Type B pancreatic cell (in vitro differentiated cells): ENCODE results near the gene LRRC14B. TPM values are rescaled to one million over a fixed set of nuclear protein-coding genes. Genes with fewer than 3 reads are reported as not detected.
A peak's percentile ranks its signal among the peaks of the same experiment; 100 is the strongest.

Experiments
- DNase-seq: peaks from one replicate; pipeline ENCODE4 v3.0.0; 2021; ENCODE audit warnings: mixed read lengths; ENCODE audit not compliant: unreplicated experiment; ENCODE audit errors: extremely low spot score
- H3K27ac Mint-ChIP-seq: 2 replicates; pipeline ENCODE4 v1.8.0; 2021; ENCODE audit warnings: mild to moderate bottlenecking, mixed read lengths
- H3K27me3 Mint-ChIP-seq: 2 replicates; pipeline ENCODE4 v1.8.0; 2021; ENCODE audit warnings: mixed read lengths
- H3K36me3 Mint-ChIP-seq: 2 replicates; pipeline ENCODE4 v1.8.0; 2021; ENCODE audit warnings: mixed read lengths
- H3K4me1 Mint-ChIP-seq: one replicate; pipeline ENCODE4 v1.8.0; 2021; ENCODE audit warnings: mixed read lengths; ENCODE audit not compliant: unreplicated experiment
- H3K4me3 Mint-ChIP-seq: 2 replicates; pipeline ENCODE4 v1.8.0; 2021; ENCODE audit warnings: mild to moderate bottlenecking, mixed read lengths
- H3K9me3 Mint-ChIP-seq: 2 replicates; pipeline ENCODE4 v1.8.0; 2021; ENCODE audit warnings: mixed read lengths
- total RNA-seq: library from RNA; stranded (reverse); gene quantifications from 2 replicates; pipeline ENCODE4 v1.2.1, GENCODE V29; 2021; ENCODE audit warnings: low replicate concordance
- TF ChIP-seq, protein P1 (sequence below): fragments of 200-600 bp; sonication (generic); conservative IDR thresholded peaks from 2 replicates; pipeline ENCODE4 v1.5.0; 2021; ENCODE audit warnings: antibody characterized with exemption, mild to moderate bottlenecking

The LRRC14B gene
- total RNA-seq, 1 donor from 2014 or later = not detected

DNA sequence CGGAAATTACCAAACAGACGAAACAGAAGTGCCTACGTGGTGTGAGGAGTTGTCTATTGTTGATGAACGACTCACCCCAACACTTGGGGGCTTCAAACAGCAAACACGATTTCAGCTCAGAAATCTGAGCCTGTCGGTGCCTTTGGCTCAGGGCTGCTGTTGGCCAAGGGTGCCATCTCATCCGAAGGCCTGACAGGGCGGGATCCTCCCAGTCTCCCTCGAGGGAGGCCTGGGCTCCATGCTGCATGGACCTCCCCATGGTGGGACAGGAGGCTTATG lies 1.3 kb downstream of the LRRC14B start:
- TF ChIP-seq, protein P1, sequence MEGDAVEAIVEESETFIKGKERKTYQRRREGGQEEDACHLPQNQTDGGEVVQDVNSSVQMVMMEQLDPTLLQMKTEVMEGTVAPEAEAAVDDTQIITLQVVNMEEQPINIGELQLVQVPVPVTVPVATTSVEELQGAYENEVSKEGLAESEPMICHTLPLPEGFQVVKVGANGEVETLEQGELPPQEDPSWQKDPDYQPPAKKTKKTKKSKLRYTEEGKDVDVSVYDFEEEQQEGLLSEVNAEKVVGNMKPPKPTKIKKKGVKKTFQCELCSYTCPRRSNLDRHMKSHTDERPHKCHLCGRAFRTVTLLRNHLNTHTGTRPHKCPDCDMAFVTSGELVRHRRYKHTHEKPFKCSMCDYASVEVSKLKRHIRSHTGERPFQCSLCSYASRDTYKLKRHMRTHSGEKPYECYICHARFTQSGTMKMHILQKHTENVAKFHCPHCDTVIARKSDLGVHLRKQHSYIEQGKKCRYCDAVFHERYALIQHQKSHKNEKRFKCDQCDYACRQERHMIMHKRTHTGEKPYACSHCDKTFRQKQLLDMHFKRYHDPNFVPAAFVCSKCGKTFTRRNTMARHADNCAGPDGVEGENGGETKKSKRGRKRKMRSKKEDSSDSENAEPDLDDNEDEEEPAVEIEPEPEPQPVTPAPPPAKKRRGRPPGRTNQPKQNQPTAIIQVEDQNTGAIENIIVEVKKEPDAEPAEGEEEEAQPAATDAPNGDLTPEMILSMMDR = no peak
- Mint-ChIP-seq H3K4me3 (no peak overlapping the region), H3K36me3 (no peaks in the 10 kb centered on the region), H3K27ac (no peak overlapping the region), H3K27me3 (no peaks in the 10 kb centered on the region), H3K9me3 (no peaks in the 10 kb centered on the region), H3K4me1 (peaks cover 18% of the 10 kb centered on the region)
- DNase-seq = no peak

- Mint-ChIP-seq H3K9me3 (no peaks in the 10 kb centered on the region), H3K36me3 (no peaks in the 10 kb centered on the region), H3K27ac (no peak overlapping the region), H3K27me3 (no peaks in the 10 kb centered on the region), H3K4me3 (no peak overlapping the region), H3K4me1 (peaks cover 18% of the 10 kb centered on the region)
- TF ChIP-seq, protein P1 = no peak
- no peak for DNase-seq
Measured at GRCh38 chr5:192970-193831, 1.9 kb downstream of the LRRC14B start.

- Mint-ChIP-seq H3K9me3 (no peaks in the 10 kb centered on the region), H3K4me1 (peaks cover 12% of the 10 kb centered on the region), H3K4me3 (no peak overlapping the region), H3K36me3 (no peaks in the 10 kb centered on the region), H3K27ac (no peak overlapping the region), H3K27me3 (no peaks in the 10 kb centered on the region)
- TF ChIP-seq, protein P1 = no peak
- no peak for DNase-seq
Measured at GRCh38 chr5:194102-194501, 2.8 kb downstream of the LRRC14B start.

- Mint-ChIP-seq H3K4me1 (peaks cover 12% of the 10 kb centered on the region), H3K4me3 (no peak overlapping the region), H3K9me3 (no peaks in the 10 kb centered on the region), H3K27ac (no peak overlapping the region), H3K36me3 (no peaks in the 10 kb centered on the region), H3K27me3 (no peaks in the 10 kb centered on the region)
- TF ChIP-seq, protein P1 = no peak
- DNase-seq = no peak
Measured at GRCh38 chr5:194603-195209, 3.4 kb downstream of the LRRC14B start.

DNA sequence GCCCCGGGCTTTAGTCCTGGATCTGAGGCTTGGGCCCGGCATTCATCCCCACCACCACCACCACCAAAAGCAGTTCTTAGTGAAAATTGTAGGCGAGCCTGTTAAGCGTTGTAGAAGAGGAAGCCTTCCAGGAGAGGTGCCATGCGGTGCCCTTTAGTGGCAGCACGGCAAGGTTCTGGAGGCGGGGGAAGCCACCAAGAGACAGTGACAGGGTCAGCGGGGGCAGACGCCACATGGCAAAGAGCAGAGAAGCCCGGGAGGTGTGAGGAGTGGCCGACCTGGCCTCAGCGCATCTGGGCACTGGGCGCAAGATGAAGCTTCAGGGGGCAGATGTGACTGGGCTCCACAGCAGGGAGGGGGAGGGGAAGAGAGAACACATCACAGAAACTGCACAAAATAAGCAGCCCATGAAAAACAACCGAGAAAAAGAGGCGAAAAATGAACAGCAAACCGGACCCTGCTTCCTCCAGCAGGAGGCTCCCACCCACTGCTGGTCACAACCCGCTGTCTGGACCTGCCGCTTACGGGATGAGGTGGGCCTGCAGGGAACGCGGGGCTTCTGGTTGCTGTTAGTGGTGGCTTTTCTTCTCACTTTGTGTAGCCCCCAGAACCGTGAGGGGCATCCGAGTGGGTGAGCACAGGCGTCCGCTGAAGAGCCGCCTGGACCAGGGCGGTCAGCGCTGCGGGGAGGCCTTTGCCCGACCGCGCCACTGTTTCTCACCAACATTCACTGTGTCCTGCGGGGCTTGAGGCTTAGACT lies 4.3 kb downstream of the LRRC14B start:
- Mint-ChIP-seq H3K27me3 (no peaks in the 10 kb centered on the region), H3K4me1 (peaks cover 6% of the 10 kb centered on the region), H3K36me3 (no peaks in the 10 kb centered on the region), H3K9me3 (no peaks in the 10 kb centered on the region), H3K4me3 (no peak overlapping the region), H3K27ac (no peak overlapping the region)
- DNase-seq = no peak
- TF ChIP-seq, protein P1 = peak; percentile 26
